GM12865 (cell line): ENCODE data around the gene DCBLD1.

Experiments used
- DNase-seq: peaks from one replicate; pipeline ENCODE4 v3.0.0; 2010; ENCODE audit warnings: low read depth
- H3K4me3 ChIP-seq: 2 replicates; pipeline ENCODE4 v1.5.1; 2011; ENCODE audit warnings: mild to moderate bottlenecking, low read depth, low read length, control low read depth
- CTCF ChIP-seq: IDR thresholded peaks from 2 replicates; pipeline ENCODE4 v1.5.1; 2011; ENCODE audit warnings: low read length, control low read depth, low read depth, inconsistent platforms; ENCODE audit not compliant: insufficient read depth; ENCODE audit errors: missing control alignments

DCBLD1 gene

DNA sequence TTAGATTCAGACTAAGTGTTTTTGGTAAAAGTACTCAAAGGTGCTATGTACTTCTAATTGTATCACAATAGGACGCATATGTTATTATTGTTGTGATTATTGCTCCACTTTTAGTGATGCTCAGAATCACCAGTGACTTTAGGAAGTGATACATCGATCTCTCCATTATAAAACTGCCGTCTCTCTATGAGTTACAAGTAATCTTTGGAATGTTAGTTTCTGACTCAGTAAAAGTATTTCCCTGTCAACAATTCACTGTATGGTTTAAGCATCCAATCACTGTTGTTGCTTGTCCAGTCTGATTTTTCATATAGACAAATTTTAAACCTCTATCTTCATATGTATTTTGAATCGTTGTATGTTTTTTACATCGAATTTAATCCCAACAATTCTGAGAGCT lies 9.4 kb downstream of the DCBLD1 start:
- no peak for DNase-seq
- H3K4me3 ChIP-seq: no peak overlapping the region
- no peak for TF ChIP-seq CTCF

GRCh38 chr6:117493470-117493869 lies 11.0 kb downstream of the DCBLD1 start:
- no peak for TF ChIP-seq CTCF
- DNase-seq: no peak
- no peak overlapping the region for H3K4me3 ChIP-seq

- no peak for TF ChIP-seq CTCF
- peak overlapping the region; percentile 37; the same call in 1 of the 2 replicates for H3K4me3 ChIP-seq
- DNase-seq: no peak
Observed at GRCh38 chr6:117494283-117494682, 11.8 kb downstream of the DCBLD1 start.

GRCh38 chr6:117494694-117495318 lies 12.3 kb downstream of the DCBLD1 start:
- no peak for TF ChIP-seq CTCF
- H3K4me3 ChIP-seq: no peak overlapping the region
- DNase-seq: no peak

- no peak for DNase-seq
- TF ChIP-seq CTCF: no peak
- H3K4me3 ChIP-seq: no peak overlapping the region
Observed at GRCh38 chr6:117495425-117495824, 13.0 kb downstream of the DCBLD1 start.

DNA sequence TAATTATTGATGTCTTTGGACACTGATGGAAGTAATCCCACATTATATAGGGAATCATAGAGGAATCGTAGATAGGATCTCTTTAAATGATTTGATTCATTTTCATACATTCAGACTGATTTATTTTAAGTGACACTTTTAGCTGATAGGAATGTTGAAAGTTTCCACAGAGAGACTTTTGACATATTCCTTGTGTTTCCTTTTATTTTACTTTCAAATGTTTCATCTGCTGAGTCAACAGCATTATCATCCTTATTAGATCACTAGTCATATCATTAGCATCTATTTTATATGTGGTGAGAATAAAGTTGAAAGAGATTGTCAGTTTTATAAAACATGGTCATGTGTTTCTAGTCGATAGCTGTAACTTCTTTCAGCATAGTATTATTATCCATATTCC lies 13.4 kb downstream of the DCBLD1 start:
- H3K4me3 ChIP-seq: no peak overlapping the region
- TF ChIP-seq CTCF: no peak
- DNase-seq: no peak

DNA sequence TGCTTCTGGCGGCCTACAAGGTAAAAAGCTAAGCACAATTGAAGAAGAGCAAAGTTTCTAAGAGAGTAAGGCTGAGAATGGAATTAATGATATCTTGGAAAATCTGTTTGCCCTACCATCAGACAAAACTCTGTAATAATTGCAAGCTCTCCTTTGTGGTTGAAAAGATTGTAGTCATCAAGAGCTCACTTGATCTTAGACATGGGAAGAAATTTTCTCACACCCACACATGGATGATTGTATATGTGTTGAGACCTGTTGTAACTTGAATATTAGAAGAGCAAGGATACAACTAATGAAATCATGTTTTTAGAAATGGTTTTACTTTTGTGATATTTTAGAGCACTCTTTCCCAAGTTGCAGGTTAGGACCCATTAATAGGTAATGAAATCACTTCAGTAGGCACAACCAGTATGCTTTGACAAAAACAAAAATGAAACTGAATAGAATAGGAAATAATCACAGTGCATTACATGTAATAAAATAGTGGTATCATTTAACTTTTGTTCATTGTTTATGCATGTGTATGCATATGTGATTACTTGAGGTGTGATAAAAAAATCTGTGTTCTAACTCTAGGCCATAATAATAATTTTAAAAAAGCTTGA lies 14.0 kb downstream of the DCBLD1 start:
- peak; percentile 16 for DNase-seq
- no peak overlapping the region for H3K4me3 ChIP-seq
- TF ChIP-seq CTCF: no peak
